Type B pancreatic cell (in vitro differentiated cells): ENCODE measurements around the gene TMTC2. TPM values are rescaled to one million over a fixed set of nuclear protein-coding genes. Genes with fewer than 3 reads are reported as not detected.

Source experiments
- DNase-seq: peaks from one replicate; pipeline ENCODE4 v3.0.0; 2021; ENCODE audit warnings: mixed read lengths; ENCODE audit not compliant: unreplicated experiment; ENCODE audit errors: extremely low spot score
- H3K27ac Mint-ChIP-seq: 2 replicates; pipeline ENCODE4 v1.8.0; 2021; ENCODE audit warnings: mild to moderate bottlenecking, mixed read lengths
- H3K27me3 Mint-ChIP-seq: 2 replicates; pipeline ENCODE4 v1.8.0; 2021; ENCODE audit warnings: mixed read lengths
- H3K36me3 Mint-ChIP-seq: 2 replicates; pipeline ENCODE4 v1.8.0; 2021; ENCODE audit warnings: mixed read lengths
- H3K4me1 Mint-ChIP-seq: one replicate; pipeline ENCODE4 v1.8.0; 2021; ENCODE audit warnings: mixed read lengths; ENCODE audit not compliant: unreplicated experiment
- H3K4me3 Mint-ChIP-seq: 2 replicates; pipeline ENCODE4 v1.8.0; 2021; ENCODE audit warnings: mild to moderate bottlenecking, mixed read lengths
- H3K9me3 Mint-ChIP-seq: 2 replicates; pipeline ENCODE4 v1.8.0; 2021; ENCODE audit warnings: mixed read lengths
- total RNA-seq: library from RNA; stranded (reverse); gene quantifications from 2 replicates; pipeline ENCODE4 v1.2.1, GENCODE V29; 2021; ENCODE audit warnings: low replicate concordance
- TF ChIP-seq, protein P1 (sequence below): fragments of 200-600 bp; sonication (generic); conservative IDR thresholded peaks from 2 replicates; pipeline ENCODE4 v1.5.0; 2021; ENCODE audit warnings: antibody characterized with exemption, mild to moderate bottlenecking

Gene TMTC2
- total RNA-seq, 1 donor from 2014 or later = 31.0 TPM

- peaks cover 4% of the 10 kb centered on the region for H3K36me3 Mint-ChIP-seq
- no peaks in the 10 kb centered on the region for H3K9me3 Mint-ChIP-seq
- H3K27ac Mint-ChIP-seq = no peak overlapping the region
- TF ChIP-seq, protein P1, sequence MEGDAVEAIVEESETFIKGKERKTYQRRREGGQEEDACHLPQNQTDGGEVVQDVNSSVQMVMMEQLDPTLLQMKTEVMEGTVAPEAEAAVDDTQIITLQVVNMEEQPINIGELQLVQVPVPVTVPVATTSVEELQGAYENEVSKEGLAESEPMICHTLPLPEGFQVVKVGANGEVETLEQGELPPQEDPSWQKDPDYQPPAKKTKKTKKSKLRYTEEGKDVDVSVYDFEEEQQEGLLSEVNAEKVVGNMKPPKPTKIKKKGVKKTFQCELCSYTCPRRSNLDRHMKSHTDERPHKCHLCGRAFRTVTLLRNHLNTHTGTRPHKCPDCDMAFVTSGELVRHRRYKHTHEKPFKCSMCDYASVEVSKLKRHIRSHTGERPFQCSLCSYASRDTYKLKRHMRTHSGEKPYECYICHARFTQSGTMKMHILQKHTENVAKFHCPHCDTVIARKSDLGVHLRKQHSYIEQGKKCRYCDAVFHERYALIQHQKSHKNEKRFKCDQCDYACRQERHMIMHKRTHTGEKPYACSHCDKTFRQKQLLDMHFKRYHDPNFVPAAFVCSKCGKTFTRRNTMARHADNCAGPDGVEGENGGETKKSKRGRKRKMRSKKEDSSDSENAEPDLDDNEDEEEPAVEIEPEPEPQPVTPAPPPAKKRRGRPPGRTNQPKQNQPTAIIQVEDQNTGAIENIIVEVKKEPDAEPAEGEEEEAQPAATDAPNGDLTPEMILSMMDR = no peak
- no peaks in the 10 kb centered on the region for H3K27me3 Mint-ChIP-seq
- H3K4me1 Mint-ChIP-seq = peaks cover 17% of the 10 kb centered on the region
- no peak for DNase-seq
- H3K4me3 Mint-ChIP-seq = no peak overlapping the region
Measured at GRCh38 chr12:83016218-83016835, 329.6 kb downstream of the TMTC2 start.

GRCh38 chr12:83016991-83017390 is 330.3 kb downstream of the TMTC2 start:
- no peak for DNase-seq
- H3K27me3 Mint-ChIP-seq = no peaks in the 10 kb centered on the region
- H3K4me1 Mint-ChIP-seq = peaks cover 17% of the 10 kb centered on the region
- H3K9me3 Mint-ChIP-seq = no peaks in the 10 kb centered on the region
- no peak overlapping the region for H3K27ac Mint-ChIP-seq
- TF ChIP-seq, protein P1 = no peak
- peaks cover 3% of the 10 kb centered on the region for H3K36me3 Mint-ChIP-seq
- H3K4me3 Mint-ChIP-seq = no peak overlapping the region

DNA sequence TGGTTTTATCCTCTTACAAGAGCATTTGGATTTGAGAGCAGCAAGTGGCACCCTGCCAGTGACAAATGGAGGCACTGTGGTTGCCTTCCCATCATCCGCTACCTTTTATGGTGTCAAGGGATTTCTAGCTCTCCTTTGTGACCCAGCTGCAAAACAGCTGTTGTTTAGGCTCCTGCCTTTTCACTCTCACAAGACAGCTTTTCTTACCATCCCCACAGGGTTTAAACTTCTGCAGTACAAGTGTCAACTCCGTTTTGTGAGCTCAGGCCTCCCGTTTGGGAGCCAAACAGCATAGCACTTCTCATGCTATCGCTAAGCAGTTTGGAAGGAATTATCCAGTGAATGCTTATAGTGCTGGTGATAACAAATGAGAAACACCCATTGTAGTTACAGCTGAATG is 331.4 kb downstream of the TMTC2 start:
- no peak for DNase-seq
- TF ChIP-seq, protein P1 = no peak
- Mint-ChIP-seq H3K9me3 (no peaks in the 10 kb centered on the region), H3K36me3 (peaks cover 3% of the 10 kb centered on the region), H3K27ac (no peak overlapping the region), H3K4me3 (no peak overlapping the region), H3K4me1 (peaks cover 17% of the 10 kb centered on the region), H3K27me3 (no peaks in the 10 kb centered on the region)

- Mint-ChIP-seq H3K27ac (no peak overlapping the region), H3K27me3 (no peaks in the 10 kb centered on the region), H3K36me3 (peaks cover 10% of the 10 kb centered on the region), H3K9me3 (no peaks in the 10 kb centered on the region), H3K4me3 (no peak overlapping the region), H3K4me1 (no peaks in the 10 kb centered on the region)
- TF ChIP-seq, protein P1 = no peak
- DNase-seq = no peak
Measured at GRCh38 chr12:83027021-83027723, 340.5 kb downstream of the TMTC2 start.

DNA sequence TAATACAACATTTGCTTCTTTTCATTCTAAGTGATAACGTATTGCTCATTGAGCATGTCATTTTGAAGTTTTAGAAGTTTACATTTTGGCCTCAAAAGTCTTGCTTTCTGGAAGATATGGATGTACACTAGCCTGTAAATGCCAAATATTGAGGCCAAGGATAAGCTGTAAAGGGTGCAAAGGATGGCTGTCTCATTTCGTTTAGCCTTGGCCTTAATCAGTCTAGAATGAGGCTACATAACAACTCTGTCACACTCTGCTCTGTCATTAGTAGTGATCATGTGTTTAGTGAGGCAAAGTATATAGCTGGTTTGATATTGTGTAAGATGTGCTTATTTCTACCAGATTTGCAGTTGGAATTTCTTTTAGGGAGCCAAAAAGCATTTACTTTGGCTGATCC is 344.5 kb downstream of the TMTC2 start:
- no peak overlapping the region for H3K27ac Mint-ChIP-seq

More for the DNA sequence above, 344.5 kb downstream of the TMTC2 start:
- H3K9me3 Mint-ChIP-seq = no peaks in the 10 kb centered on the region
- peaks cover 10% of the 10 kb centered on the region for H3K36me3 Mint-ChIP-seq
- H3K4me3 Mint-ChIP-seq = no peak overlapping the region
- no peaks in the 10 kb centered on the region for H3K27me3 Mint-ChIP-seq
- DNase-seq = no peak
- H3K4me1 Mint-ChIP-seq = no peaks in the 10 kb centered on the region
- TF ChIP-seq, protein P1 = no peak
